Activated T-cell treated with anti-CD3 and anti-CD28 coated beads for 48 hours (primary cell): Measurements from ENCODE around the gene GZMM.

Source experiments
- DNase-seq: peaks from one replicate; pipeline ENCODE4 v3.0.0-alpha.2; 2020; ENCODE audit warnings: low read depth

The GZMM gene

DNA sequence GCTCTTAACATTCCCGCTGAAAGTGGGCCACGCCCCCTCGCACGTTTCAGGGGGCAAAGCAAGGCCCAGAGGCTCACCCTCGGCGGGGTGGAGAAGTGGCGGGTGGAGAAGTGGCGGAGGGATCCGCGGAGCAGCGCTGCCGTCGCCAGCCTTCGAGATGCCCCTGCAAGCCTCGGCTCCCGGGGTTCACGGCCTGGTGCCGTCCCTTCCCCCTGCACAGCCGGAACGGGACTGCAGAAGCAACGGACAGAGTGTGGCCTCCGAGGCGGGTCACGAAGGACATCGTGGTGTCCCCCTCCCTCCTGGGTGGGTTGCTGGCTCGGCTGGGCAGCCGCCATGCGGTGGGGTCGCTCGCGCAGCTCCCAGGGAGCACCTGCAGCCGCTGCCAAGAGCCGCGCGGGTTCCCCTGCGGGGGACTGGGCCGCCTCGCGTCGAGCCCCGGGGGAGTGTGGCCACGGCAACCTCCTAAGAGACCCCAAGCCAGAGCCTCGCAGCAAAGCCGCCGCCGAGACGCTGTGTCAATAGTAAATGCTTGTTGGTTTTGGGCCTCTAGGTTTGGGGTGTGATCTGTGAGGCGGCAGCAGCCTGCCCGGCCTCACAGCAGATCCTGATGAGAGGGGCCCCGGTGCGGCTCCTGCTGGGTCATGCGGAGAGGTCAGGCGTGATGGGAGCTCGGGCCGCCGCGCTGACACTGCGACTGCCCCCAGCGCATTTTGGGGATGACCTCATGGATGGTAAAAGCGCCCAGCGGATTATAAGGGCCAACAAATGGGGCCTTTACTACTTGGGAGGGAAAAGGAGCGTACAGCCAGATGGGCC, 31.1 kb upstream of the GZMM start:
- DNase-seq, result no peak

- no peak for DNase-seq
Measured at GRCh38 chr19:513368-514165, 30.3 kb upstream of the GZMM start.

DNA sequence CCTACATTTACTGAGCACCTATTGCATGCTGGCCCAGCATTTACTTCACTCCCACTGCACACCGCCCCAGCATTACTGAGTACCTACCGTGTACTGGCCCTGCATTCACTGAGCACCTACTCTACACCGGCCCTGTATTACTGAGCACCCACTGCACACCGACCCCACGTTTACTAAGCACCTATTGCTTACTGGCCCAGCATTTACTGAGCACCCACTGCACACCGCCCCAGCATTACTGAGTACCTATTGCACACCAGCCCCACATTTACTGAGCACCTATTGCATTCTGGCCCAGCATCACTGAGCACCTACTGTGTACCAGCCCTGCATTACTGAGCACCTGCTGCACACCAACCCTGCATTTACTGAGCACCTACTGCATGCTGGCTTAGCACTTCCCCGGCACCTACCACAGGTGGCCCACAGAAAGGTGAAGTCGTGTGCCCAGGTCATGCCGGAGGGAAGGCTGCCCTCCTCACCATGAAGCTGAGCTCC, 29.6 kb upstream of the GZMM start:
- no peak for DNase-seq

- DNase-seq, result no peak
Measured at GRCh38 chr19:517721-518597, 25.9 kb upstream of the GZMM start.

DNA sequence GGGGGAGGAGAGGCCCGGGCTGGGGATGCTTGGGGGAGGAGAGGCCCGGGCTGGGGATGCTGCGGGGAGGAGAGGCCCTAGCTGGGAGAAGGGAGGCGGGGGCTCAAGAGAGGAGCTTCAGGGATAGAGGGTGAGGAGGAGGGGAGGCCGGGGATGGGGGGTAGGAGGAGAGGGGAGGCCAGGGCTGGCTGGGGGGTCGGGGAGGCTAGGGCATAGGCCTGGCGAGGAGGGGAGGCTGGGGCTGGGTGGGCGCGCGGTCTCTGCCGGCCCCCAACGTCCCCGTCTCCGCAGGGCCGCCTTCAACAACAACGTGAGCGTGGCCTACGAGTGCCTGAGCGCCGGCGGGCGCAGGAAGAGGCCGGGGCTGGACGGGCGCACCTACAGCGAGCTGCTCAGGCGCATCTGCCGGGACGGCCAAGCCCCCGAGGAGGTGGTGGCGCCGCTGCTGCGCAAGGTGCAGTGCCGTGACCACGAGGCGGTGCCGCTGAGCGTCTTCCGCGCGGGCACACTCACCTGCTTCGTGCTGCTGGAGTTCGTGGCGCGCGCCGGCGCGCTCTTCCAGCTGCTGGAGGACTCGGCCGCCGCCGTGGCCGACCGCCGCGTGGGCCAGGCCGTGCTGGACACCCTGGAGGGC, 25.1 kb upstream of the GZMM start:
- peak; percentile 52 for DNase-seq

GRCh38 chr19:519449-519865, 24.4 kb upstream of the GZMM start:
- DNase-seq, result no peak

DNA sequence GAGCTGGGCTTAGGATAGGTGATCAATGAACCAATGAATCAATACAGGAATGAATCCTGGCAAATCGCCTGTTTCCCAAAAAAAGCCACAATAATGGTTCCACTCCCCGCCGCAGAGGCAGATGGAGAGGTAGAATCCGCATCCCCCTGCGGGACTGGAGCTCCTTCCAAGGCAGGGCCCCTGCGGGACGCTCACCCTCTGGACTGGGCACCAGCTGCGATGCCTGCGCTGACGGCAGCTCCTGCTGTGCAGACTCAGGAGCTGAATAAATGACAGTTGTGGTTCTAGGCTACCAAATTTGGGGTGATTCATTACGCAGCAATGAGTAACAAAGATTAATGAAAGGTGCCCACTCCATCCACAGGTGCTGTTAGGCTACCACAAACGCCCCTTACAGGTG, 21.1 kb upstream of the GZMM start:
- DNase-seq, result no peak

- no peak for DNase-seq
Measured at GRCh38 chr19:524062-524674, 19.7 kb upstream of the GZMM start.

- no peak for DNase-seq
Measured at GRCh38 chr19:525029-525428, 18.8 kb upstream of the GZMM start.

DNA sequence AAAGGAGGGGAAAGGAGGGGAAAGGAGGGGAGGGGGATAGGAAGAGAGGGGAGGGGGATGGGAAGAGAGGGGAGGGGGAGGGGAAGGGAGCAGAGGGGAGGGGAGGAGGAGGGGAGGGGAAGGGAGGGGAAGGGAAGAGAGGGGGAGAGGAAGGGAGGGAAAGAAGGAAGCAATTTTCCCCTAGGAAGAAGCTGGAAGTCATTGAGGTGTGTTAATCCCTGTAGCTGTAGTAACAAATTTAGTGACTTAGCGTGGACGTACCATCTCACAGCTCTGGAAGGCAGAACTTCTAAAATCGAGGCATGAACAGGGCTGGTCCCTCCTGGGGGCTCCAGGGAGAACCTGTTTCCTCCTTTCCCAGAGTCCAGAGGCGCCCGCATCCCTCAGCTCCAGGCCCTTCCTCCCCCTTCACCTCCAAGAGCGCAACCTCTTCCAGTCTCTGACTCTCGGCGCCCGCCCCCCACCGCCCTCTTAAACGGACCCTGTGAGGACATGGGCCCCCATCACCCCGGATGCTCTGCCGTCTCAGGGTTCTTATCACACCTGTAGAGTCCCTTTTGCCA, 17.9 kb upstream of the GZMM start:
- no peak for DNase-seq

- no peak for DNase-seq
Measured at GRCh38 chr19:530134-531008, 13.5 kb upstream of the GZMM start.

DNA sequence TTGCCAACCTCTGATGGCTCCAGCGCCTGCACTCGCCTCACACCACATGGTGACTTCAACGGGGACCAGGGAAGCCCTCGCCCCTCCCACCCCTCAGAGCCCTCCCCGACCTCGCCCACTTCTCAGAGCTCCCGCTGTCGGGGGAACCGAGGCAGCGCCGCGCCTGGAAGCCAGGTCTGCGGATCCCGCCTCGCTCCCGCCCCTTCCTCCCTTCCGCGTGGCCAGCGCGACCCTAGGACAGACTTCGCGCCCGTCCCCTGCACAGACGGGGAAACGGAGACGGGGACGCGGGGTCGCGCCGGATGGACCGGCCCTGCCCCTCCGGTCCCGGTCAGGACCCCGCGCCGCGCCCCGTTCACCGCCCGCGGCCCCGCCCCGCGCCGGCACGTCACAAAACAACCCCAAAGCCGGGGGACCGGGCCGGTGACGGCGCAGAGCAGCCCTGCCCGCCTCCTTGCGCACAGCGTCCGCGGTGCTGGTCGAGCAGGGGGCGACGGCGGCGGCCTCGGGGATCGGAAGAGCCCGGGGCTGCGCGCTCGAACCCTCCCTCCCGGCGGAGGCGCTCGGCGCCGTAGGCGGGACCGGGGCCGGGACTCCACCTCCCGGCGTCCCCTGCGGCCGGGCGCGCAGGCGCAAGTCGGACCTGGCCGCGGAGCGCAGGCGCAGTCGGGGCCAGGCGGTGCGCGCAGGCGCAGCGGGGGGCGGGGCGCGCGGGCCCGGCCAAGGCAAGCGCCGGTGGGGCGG, 12.7 kb upstream of the GZMM start:
- peak; percentile 93 for DNase-seq

- DNase-seq, result no peak
Measured at GRCh38 chr19:531753-532560, 11.9 kb upstream of the GZMM start, which contains the start of gene CDC34. TSS of gene CDC34 (plus strand) at chr19:531760. CDS start at chr19:531932, 172 bp downstream.

DNA sequence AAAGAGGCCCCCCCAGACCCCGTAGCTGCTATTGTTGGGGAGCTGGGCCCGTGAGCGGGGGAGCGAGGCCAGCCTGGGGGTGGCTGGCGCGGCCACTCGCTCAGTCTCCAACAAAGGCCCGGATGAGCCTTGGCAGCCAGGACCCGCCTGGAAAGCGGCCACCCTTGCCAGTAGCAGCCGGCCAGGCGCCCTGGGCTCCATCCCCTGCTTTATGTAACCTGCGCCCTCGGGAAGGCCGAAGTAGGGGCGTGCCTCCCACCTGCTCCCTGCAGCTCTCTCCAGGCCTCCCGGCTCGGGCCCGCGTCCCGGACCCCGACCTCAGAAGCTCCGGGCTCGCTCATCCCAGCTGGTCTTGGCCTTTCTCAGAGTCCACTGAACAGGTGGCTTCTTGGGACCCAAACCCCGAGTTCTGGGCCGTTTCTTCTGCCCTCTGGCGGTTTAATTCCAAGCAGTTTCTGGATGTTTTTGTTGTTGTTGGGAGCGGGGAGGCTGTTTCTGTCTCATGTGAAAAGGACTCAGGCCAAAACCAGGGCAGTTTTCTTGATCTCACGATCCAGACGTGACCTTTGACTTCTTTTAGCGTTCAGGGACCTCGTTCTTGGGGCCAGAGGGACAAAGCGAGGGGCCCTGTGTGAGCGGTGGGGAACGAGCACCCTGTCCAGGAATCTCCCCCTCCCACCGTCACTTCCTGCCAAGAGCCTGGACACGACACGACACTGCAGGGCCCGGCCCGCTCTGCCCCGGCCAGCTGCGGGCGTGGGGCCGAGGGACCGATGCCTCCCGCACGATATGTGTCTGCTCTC, 11.1 kb upstream of the GZMM start:
- no peak for DNase-seq

GRCh38 chr19:533364-534058, 10.3 kb upstream of the GZMM start:
- no peak for DNase-seq

GRCh38 chr19:534088-534487, 9.8 kb upstream of the GZMM start:
- DNase-seq, result no peak
